Activated CD4-positive, CD25-positive, alpha-beta regulatory T cell treated with anti-CD3 and anti-CD28 coated beads, Interleukin-2, amount 50 U/mL, for 72 hours (primary cell): ENCODE measurements around the gene CEP295NL.

ENCODE experiments used
- DNase-seq: peaks from one replicate; pipeline ENCODE4 v3.0.0; 2021

Gene CEP295NL

DNA sequence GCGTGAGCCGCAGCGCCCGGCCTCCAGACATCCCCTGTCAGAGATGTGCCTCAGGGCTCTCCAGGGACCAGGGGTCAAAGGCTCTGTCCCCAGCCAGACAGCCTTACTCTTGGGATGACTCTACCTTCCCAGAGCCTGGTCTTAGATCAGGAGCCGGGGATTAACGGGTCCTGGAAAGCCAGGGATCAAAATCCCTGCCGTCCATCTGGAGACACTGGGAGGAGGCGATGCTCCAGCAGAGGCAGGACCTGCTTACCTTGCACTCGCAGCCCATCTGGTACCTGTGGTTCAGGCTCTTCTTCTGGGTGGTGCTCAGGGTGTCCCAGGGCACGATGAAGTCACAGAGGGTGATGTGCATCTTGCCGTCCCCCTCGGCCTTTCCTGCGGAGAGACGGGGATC, 45.7 kb downstream of the CEP295NL start:
- no peak for DNase-seq

DNA sequence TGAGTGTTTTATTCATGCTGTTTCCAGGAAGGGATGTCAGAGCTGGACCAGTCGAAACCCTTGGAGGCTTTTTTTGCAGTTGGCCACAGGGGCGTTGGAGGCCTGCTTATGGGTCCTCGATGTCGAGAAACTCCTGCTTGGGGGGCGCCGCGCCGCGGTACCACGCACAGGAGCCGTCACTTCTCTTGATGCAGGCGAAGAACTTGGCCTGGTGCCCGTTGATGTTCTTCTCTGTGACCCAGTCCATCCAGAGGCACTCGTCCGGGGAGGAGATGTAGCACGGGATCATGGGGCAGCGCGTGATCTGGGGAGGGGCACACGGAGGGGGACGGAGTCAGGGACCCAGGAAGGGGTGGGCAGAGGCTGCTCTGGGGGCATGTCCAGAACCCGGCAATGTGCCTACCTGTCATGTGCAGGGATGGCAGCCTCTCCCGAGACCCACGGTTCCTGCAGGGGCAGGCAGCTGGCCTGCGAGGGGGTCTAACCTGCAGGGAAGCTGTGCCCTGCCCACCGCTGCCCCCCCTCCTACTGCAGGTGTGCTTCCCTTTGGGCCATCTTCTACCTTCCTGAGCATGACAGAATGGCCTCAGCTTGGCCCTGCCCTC, 47.3 kb downstream of the CEP295NL start:
- no peak for DNase-seq

DNA sequence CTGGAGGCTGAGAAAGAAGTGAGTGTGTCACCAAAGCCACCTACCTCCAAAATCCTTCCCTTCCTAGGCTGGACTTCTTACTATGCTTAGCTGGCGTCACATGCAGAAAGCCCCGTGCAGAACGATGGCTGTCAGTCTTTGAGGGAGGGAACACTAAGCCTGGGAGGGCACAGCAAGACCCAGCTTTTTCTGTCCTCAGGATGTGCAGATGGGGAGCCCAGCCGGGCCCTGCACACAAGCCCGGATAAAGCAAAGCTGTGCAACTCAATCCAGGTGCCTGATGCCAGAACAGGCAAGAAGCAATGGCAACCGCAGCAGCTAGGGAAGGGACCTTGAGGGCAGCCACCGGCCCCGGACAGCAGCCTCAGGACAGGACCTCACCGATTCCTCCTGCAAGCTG, 48.5 kb downstream of the CEP295NL start:
- DNase-seq = no peak

DNA sequence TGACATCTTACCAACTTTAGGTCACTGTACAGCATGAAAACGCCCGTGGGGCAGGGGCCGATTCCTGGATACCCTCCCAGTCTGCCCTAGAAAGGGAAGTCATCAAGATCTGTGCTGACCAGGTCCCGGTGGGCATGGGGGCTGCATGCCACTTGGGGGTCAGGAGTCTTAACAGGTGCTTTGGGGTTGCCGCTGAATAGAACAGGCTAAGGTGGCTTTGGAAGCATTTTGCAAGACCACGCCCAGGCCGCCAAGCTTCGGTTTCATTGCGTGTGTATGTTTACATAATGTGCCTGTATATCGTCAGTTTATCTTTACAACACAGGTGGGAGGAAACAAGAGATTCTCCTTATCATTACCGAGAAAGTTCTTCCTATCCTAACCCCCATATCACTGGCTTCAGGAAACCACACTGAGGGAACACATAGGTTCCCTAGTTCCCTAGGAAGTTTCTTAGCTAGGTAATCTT, 49.0 kb downstream of the CEP295NL start:
- no peak for DNase-seq

DNA sequence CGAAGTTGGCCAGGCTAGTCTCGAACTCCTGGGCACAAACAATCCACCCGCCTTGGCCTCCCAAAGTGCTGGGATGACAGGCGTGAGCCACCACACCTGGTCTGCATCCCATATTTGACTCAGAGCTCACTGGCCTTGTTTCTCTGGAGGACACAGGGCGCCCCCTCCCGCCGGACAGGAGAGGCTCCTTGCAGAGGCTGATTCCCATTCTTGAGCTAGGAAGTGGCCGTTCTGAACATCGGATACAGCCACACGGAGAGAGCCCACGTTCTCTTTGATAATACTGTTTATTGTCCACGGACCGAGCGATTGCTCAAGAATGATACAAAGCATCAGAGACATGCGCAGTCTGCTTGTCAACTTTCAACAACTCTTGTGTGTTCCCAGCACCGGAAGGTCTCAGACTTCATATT, 50.3 kb downstream of the CEP295NL start:
- no peak for DNase-seq

DNA sequence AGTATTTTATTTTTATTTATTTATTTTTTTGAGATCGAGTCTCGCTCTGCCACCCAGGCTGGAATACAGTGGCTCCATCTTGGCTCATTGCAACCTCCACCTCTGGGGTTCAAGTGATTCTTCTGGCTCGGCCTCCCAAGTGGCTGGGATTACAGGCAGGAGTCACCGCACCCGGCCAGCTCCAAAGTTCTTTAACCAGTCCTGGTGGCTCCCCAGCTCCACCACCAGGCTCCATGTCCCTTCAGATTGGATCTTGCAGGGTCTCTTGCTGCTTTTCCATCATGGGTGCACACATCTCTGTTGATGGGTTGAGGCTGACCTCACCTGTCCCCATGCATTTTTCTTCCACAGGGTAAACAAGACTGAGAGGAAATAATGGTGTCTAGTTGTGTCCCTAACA, 54.0 kb downstream of the CEP295NL start:
- no peak for DNase-seq

DNA sequence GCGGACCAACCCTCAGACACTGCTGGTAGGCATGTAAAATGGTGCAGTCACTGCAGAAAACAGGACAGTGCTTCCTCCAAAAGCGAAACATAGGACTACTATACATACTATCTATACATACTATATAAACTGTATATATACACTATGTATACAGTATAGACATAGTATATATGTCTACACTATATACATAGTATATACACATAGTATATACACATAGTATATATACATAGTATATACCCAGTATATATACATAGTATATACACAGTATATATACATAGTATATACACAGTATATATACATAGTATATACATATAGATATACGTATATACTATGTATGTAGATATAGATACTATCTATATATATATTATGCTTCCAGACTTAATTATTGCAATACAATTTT, 55.9 kb downstream of the CEP295NL start:
- no peak for DNase-seq

DNA sequence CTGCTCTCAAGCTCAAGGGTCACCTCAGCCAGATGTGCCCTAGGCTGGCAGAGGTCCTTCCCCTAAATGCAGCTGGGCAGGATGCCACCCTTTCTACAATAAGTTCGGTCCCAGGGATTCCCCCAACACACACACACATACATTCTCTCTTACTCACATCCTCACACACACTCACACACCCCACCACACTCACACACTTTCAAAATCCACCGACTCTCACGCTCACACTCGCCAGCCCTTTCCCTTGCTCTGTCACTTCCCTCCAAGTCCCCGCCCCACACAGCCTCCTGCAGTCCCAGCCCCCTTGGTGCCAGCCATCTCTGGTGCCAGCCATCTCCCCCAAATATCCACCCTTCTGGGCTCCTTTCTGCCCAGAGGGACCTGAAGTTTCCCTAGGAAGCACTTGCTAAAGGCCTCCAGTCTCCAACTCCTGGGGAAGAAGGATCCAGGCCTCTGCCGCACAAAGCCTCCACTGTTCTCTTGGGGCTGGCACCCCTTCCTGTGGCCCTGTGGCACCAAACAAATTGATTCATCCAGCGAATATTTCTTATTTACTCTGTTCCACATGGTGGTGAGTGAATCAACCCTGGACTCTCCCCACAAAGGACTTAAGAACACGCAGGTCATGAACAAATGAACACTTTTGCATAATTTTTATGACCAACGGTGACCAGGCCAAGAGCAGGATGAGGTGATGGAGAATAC, 58.5 kb downstream of the CEP295NL start:
- no peak for DNase-seq

DNA sequence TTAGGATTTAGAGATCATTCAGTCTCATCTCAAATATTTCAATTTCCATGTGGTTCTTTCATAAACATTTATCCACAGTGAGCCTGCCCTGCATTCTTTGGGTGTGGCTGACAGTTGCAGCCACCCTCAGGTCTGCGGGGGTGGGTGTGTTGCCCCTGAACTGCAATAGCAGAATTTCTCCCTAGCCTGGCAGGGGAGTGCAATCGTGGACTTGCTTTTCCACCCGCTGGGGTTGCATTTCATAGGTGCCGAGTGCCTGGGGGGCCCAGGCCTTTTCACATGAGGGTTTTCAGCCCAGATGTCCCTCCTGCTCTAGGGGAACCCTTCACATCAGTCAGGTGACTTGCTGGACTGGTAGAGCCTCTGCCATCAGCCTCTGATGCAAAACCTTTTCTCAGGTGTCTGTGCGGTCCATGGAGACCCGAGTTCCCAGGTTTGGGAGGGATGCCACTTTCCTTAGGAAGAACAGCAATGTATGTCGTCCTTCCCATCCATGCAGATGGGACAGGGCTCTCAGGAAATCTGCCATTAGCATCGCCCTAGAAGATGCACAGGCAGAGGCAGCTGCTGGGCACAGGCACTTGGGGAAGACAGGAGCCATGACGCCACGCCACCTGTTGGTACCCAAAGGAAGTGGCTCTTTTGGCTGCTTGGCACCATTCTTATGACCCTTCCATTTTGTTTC, 60.0 kb downstream of the CEP295NL start:
- peak; percentile 36 for DNase-seq

DNA sequence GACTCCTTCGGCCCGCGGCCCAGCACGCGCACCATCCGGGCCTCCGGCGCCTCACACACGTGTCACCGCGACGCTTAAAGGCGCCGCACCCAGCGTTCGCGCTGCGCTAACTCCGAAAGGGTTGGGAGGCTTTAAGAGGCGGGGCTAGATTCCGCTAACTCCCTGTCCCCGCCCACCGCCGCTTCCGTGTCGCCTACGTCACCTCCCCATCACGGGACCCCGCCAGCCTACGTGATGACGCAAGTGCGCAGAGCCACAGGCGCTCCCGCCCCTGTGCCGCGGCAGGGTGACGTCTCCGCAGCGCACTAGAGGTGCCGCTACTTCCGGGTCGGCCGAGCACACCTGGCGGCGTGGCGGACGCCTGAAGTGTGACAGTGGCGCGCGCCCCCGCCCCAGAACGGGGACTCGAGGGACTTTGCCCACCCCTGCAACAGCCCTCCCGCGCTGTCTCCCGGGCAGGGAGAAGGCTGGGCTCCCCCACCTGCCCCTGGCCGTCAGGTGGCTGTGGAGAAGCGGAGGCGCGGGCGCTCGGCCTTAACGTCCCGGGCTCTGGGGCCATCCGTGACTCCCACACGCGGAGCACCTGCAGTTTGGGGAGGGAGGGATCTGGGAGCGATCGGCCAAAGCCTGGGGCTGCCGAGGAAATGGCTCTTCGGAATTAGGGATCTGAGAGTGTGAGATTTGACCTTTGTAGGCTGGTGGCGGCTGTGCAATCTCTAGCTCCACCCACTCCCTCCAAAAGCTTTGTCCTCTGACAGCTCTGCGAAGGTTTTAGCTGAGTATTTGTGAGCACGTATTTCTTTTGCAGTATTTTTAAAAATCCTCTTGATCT, 62.0 kb downstream of the CEP295NL start, which contains the start of gene USP36:
Gene USP36 (minus strand): TSS at position 35 of the 832 bp plus-strand sequence. CDS start 4,451 bp downstream, outside the sequence.
- DNase-seq = peak; percentile 100
